IMR-90 (cell line): Measurements from ENCODE around the gene KIAA1614.

Experiments
- CEBPB ChIP-seq: IDR thresholded peaks from 2 replicates; pipeline ENCODE4 v1.6.1; 2012; ENCODE audit warnings: low read depth, low read length, improper control_type of control experiment
- CTCF ChIP-seq: conservative IDR thresholded peaks from 2 replicates; pipeline ENCODE4 v1.5.1; 2012; ENCODE audit warnings: mild to moderate bottlenecking, low read depth, low read length, improper control_type of control experiment
- ELK1 ChIP-seq: fragments of 150-350 bp; IDR thresholded peaks from 2 replicates; pipeline ENCODE4 v1.6.1; 2016; ENCODE audit warnings: low read depth, mild to moderate bottlenecking, low read length, moderate library complexity, borderline replicate concordance
- MAFK ChIP-seq: IDR thresholded peaks from 2 replicates; pipeline ENCODE4 v1.6.1; 2012; ENCODE audit warnings: low read depth, low read length, improper control_type of control experiment
- NFE2L2 ChIP-seq: fragments of 150-350 bp; IDR thresholded peaks from 2 replicates; pipeline ENCODE4 v1.6.1; 2016; ENCODE audit warnings: low read depth, mild to moderate bottlenecking, low read length
- POLR2A ChIP-seq: IDR thresholded peaks from 2 replicates; pipeline ENCODE4 v1.6.1; 2012; ENCODE audit warnings: mild to moderate bottlenecking, low read depth, low read length
- RAD21 ChIP-seq: IDR thresholded peaks from 2 replicates; pipeline ENCODE4 v1.6.1; 2012; ENCODE audit warnings: low read length, improper control_type of control experiment
- RCOR1 ChIP-seq: IDR thresholded peaks from 2 replicates; pipeline ENCODE4 v1.6.1; 2012; ENCODE audit warnings: mild to moderate bottlenecking, low read length, improper control_type of control experiment; ENCODE audit not compliant: insufficient replicate concordance
- RFX5 ChIP-seq: IDR thresholded peaks from 2 replicates; pipeline ENCODE4 v1.8.0; 2012; ENCODE audit warnings: low read depth, mild to moderate bottlenecking, low read length, moderate library complexity

GRCh38 chr1:180928331-180929230 lies 15.9 kb downstream of the KIAA1614 start:
- no peak for TF ChIP-seq CTCF
- no peak for TF ChIP-seq POLR2A
- no peak for TF ChIP-seq NFE2L2
- TF ChIP-seq RCOR1: no peak
- TF ChIP-seq MAFK: no peak
- no peak for TF ChIP-seq RFX5
- no peak for TF ChIP-seq CEBPB
- no peak for TF ChIP-seq ELK1
- TF ChIP-seq RAD21: no peak
